GM19467 (cell line): ENCODE measurements around the gene CCPG1.
"Not testable (repeated sequence)": the region's sequence is repeated elsewhere in the genome, so short reads cannot be mapped to it uniquely, and the experiment has no call there.

Experiments used
- ATAC-seq: cut with Tn5 transposase; IDR thresholded peaks from one replicate; pipeline ENCODE4 v1.9.1; 2021; ENCODE audit warnings: mild to moderate bottlenecking, moderate library complexity; ENCODE audit not compliant: unreplicated experiment

CCPG1 gene, protein sequence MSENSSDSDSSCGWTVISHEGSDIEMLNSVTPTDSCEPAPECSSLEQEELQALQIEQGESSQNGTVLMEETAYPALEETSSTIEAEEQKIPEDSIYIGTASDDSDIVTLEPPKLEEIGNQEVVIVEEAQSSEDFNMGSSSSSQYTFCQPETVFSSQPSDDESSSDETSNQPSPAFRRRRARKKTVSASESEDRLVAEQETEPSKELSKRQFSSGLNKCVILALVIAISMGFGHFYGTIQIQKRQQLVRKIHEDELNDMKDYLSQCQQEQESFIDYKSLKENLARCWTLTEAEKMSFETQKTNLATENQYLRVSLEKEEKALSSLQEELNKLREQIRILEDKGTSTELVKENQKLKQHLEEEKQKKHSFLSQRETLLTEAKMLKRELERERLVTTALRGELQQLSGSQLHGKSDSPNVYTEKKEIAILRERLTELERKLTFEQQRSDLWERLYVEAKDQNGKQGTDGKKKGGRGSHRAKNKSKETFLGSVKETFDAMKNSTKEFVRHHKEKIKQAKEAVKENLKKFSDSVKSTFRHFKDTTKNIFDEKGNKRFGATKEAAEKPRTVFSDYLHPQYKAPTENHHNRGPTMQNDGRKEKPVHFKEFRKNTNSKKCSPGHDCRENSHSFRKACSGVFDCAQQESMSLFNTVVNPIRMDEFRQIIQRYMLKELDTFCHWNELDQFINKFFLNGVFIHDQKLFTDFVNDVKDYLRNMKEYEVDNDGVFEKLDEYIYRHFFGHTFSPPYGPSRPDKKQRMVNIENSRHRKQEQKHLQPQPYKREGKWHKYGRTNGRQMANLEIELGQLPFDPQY

DNA sequence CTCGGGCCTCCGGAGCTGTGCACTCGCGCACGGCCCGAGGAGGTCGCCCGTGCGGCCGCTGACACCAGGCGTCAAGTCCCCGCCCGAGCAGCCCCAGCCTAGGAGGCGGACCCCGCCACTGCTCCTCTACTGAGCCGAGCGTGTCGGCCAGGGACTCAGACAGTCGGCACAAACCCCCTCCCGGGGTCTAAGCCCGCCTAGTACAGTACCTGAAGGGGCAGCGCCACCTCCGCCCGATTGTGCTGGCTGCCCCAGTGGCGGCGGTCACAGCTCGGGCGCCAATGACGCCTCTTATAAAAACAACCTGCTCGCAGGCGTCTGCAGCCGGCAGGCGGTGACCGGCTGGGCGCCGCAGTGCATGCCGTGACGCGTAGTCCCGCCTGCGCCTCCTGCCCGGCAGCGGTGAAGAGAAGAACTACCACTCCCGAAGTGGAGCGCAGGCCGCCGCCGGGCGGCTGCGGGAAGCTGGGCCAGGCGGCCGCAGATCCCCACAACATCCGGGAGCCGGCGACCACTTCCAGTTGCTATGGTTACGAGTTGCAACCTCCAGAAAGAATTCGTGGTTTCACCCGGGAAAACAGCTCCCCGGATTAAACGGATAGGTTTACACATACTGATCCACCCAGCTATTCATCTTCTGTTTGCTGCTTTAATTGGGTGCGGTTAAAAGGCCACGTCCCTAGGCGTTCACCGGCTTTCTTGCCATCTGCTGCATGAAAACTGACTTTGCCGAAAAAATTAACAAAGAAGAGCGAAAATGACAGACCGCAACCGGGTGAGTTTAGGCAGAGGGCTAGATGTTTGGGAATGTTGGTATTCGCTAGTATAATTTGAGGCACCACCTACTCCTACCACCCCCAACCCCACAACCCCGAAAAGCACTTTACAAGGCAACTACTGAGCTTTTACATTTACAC is at the start of gene CCPG1, which contains the start of gene PIERCE2:
CCPG1 (minus strand) TSS at position 348 of the 917 bp plus-strand sequence. CDS start 18,935 bp downstream, outside the sequence.
PIERCE2 (plus strand) TSS at position 484 of the 917 bp plus-strand sequence; CDS start at position 758, 274 bp downstream.
- ATAC-seq, result peak; percentile 93

DNA sequence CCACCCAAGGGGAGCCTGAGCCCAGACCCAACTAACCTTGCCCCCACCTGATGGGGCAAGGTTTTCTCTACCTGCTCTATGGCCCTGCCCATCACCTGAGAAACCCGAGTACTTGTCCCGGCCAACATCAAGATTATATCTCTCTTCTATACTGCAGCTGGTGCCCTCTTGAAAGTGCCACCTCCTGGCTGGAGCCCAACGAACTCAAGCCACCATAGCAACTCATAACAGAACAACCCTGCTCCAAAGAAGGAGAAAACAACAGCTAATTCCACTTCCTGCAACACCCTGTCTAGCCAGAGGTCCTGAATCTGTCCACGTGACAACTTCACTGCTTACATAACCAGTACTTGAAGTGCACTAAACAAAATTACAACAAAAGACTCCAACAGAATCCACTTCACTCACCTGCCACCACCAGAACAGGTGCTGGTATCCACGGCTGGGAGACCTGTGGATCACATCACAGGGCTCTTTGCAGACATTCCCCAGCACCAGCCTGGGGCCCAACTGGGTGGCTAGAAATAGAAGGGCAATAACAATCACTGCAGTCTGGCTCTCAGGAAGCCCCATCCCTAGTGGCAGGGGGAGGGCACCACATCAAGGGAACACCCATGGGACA is 49.4 kb upstream of the CCPG1 start:
- no peak for ATAC-seq

DNA sequence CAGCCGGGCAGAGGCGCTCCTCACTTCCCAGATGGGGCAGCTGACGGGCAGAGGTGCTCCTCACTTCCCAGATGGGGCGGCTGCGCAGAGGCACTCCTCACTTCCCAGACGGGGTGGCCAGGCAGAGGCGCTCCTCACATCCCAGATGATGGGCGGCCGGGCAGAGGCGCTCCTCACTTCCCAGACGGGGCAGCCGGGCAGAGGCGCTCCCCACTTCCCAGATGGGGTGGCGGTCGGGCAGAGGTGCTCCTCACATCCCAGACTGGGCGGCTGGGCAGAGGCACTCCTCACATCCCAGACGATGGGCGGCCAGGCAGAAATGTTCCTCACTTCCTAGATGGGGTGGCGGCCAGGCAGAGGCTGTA is 38.9 kb upstream of the CCPG1 start:
- not testable (repeated sequence) for ATAC-seq

DNA sequence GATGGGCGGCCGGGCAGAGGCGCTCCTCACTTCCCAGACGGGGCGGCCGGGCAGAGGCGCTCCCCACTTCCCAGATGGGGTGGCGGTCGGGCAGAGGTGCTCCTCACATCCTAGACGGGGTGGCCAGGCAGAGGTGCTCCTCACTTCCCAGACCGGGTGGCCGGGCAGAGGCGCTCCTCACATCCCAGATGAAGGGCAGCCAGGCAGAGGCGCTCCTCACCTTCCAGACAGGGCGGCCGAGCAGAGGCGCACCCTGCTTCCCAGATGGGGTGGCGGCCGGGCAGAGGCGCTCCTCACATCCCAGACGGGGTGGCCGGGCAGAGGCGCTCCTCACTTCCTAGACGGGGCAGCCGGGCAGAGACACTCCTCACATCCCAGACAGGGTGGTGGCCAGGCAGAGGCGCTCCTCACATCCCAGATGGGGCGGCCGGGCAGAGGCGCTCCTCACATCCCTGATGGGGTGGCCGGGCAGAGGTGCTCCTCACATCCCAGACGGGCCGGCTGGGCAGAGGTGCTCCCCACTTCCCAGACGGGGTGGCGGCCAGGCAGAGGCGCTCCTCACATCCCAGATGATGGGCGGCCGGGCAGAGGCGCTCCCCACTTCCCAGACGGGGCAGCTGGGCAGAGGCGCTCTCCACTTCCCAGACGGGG is 38.3 kb upstream of the CCPG1 start:
- not testable (repeated sequence) for ATAC-seq

DNA sequence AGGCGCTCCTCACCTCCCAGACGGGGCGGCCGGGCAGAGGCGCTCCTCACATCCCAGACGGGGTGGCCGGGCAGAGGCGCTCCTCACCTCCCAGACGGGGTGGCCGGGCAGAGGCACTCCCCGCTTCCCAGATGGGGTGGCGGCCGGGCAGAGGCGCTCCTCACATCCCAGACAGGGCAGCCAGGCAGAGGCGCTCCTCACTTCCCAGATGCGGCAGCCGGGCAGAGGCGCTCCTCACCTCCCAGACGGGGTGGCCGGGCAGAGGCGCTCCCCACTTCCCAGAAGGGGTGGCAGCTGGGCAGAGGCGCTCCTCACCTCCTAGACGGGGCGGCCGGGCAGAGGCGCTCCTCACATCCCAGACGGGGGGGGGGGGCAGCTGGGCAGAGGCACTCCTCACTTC is 37.8 kb upstream of the CCPG1 start:
- ATAC-seq, result not testable (repeated sequence)

DNA sequence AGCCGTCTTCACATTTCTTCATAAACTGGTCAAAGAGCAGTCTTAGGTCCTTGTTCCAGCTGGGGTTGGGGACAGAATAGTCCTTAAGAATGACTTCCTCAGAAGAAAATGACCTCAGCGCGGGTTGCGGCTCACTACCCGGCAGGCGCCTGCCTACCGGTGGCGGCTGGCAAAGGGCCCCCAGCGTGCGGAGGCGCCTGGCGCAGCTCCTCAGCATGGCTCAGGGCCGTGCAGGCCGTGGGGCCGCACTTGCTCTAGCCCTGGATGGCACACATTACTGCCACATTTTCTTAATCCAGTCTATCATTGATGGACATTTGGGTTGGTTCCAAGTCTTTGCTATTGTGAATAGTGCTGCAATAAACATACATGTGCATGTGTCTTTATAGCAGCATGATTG is 35.0 kb upstream of the CCPG1 start:
- ATAC-seq, result not testable (repeated sequence)

DNA sequence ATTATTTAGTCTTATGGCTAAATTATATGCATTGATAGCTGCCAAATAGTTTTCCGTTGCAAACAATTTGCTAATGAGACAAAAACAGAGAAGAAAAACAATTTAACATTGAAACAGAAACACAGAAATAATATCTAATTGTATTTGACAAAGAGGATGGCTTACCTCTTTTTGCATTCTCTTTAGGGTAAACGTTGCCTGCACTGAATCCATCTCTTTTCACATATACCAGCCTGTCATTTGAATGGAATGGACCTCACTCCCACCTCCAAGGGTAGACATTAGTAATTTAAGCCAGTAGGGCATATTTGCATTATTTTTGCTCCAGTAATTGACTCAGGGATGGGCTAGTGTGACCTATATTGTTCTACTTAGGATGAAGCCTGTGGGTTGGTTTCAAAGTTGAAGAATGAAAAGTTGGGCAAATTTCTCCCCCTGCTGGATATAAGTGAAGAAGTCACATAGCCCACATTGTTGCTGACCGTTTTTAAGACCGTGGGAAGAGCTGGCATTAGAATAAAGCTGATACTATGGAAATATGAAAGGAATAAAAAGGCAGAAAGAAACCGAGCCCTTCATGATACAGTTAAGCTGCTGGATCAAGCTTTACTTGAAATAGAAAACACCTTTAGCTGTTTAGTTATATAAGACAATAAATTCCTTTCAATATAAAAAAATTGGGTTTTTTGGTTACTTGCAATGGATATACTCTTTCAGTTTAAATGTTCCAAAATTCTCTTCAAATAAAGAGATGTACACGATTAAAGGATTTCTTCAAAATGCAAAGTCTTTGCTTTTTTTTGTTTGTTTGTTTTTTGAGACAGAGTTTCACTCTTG is 27.0 kb upstream of the CCPG1 start:
- no peak for ATAC-seq

DNA sequence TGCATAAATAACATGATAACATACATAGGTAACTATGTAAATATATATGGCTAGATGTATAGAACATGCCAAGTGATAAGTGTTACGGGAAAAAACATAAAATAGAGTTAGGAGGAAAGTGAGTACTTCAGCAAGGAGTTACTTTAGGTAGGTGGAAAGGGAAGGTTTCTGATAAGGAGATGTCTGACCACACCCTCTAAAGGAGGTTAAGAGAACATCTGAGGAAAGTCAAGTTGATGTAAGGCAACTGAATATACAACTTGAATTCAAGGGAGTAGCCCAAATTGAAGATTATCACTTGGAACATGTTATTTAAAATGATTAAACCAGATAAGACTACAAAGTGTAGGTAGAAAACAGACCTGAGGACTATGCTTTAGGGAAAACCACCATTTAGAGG is 13.9 kb upstream of the CCPG1 start:
- no peak for ATAC-seq

DNA sequence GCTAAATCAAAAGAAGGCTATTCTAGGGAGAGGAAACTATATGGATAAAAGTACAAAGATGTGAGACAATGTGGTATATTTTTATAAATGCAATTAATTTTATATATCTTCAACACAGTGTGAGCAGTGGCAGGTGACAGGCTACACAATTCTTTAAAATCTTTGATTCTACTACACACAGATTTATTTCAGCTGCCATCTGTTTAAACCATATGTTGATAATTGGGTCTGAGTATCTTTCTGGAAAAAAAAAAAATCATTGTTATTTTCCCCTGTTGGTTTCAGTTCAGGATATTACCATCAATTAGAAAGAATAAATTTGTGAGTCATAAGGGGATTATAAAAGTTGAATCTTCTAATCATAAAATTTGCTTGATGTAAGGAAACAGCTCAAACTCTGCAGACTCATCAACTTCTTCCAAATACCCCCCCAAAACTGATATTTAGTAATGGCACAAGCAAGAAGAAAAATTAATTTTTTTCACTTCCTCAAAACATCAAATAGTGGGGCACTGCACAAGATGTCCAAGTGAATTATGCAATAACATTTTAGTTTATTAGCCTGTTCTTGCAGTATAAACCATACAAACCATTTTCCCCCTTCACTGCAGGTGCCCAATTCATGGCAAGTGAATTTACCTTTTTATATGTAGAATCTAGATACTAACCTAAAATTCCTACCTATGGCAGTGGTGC is 12.2 kb upstream of the CCPG1 start:
- ATAC-seq, result no peak

DNA sequence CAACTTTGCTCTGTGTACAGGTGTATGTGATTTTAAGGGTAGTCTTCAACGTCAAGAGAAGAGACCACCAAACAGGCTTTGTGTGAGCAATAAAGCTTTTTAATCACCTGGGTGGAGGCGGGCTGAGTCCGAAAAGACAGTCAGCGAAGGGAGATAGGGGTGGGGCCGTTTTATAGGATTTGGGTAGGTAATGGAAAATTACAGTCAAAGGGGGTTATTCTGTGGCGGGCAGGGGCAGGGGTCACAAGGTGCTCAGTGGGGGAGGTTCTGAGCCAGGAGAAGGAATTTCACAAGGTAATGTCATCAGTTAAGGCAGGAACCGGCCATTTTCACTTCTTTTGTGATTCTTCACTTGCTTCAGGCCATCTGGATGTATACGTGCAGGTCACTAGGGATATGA is 9.5 kb upstream of the CCPG1 start:
- not testable (repeated sequence) for ATAC-seq

DNA sequence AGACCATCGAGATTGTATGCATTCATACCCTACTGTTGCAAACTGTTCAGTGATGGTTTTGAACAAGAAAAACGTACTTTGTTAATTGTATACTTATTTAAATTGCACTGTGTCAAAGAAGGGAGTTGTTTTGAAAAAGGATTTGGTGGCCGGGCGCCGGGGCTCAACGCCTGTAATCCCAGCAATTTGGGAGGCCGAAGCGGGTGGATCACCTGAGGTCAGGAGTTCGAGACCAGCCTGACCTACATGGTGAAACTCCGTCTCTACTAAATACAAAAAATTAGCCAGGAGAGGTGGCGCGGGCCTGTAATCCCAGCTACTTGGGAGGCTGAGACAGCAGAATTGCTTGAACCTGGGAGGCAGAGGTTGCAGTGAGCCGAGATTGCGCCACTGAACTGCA is 817 bp upstream of the CCPG1 start:
- ATAC-seq, result not testable (repeated sequence)

DNA sequence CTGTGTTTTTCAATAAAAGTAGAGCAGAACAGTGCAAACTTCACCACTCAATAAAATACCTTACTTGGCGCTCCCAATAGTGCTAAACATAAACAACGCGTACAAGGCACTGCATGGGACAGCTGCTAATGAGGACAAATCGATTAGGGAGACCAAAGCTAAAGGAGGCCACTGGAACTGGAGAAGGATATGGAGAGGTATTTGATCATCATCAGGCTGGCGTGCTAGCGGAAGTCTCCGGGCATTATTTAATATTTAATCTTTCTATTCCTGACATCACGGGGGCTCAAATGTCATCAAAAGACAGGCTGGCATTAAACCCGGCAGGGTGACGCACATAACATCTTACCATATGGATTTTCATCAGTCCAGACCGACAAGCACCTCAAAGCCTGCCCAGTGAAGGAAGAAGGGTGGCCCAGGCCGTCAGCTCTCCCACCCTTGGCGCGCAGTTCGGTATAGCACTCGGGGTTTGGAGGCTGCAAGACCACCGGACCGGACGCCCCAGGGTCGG is 604 bp downstream of the CCPG1 start:
- ATAC-seq, result no peak

DNA sequence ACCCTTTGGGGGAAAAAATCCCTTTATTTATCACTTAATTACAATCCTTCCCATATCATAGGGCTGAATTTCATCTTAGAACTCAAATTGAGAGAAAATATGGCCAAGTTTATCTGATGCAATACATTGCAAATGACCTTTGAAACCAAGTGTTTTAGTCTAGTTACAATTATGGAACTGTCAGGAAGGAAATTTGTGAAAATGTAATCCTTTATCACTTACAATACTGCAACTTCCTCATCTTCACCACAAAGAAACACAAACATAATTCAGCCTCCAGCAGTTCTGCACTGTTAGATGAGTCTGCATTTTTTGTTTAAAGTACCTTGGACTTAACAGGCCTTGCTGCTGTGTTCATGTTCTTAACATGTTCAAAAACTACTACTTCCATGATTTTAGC is 4.6 kb downstream of the CCPG1 start:
- no peak for ATAC-seq

DNA sequence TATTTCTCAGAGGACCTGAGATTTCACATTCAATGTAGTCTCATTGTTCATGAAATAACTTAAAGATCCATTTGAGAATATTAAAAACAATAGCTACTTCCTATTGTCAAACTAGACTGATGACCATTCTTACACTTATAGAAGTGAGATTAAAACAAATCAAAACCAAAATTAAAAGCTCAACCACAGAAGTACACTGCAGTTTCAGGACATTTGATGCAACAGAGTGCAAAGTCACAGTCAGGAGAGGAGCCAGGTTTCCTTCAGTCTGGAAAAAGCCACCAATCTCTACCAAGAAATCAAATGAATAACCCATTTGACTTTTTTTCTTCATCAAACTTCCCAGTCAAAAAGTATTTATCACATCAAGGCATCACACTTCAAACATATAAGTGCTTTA is 5.5 kb downstream of the CCPG1 start:
- peak; percentile 48 for ATAC-seq

DNA sequence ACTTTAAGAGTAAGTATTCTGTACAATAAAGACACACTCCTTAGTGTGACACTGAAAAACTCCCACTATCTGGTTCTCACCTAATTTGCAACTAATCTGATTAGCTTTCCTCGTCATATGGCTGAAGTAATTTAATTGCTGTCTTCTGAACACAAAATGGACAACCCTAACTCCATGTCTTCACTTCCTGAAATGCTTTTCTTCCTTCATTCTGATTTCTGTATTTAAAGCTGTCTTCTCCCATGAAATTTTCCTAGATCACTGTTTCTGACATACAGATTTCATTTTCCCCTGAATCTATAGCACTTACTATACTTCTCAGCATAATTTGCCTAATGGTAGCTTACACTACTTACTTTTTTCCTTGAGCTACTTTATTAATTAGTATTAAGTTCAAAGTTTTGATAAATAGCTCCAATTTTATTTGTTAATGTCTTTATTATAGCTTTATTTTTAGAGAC is 6.3 kb downstream of the CCPG1 start:
- ATAC-seq, result no peak

DNA sequence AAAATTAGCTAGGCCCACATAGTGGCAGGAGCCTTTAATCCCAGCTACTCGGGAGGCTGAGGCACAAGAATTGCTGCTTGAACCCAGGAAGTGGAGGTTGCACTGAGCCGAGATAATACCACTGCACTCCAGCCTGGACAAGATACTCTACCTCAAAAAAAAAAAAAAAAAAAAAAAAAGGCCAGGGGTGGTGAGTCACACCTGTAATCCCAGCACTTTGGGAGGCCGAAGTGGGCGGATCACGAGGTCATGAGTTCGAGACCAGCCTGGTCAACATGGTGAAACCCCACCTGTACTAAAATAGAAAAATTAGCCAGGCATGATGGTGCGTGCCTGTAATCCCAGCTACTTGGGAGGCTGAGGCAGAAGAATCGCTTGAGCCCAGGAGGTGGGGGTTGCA is 8.1 kb downstream of the CCPG1 start:
- ATAC-seq, result not testable (repeated sequence)

DNA sequence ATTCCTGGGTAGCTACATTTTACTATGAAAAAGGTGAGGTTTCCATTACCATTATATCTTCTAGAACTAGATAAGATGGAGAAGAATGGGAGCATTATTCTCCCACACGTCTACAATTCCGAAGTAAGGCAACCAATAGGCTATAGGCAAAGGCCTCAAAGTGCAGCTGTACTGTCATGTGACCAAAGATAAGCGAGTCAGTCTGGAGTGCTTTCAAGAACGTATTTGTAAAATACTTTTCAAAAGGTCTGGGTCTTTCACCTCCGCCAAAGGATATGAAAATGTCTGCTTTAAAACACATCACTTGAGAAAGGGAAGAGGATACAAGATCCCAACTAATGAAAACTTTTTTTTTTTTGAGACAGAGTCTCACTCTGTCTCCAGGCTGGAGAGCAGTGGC is 9.9 kb downstream of the CCPG1 start:
- no peak for ATAC-seq

DNA sequence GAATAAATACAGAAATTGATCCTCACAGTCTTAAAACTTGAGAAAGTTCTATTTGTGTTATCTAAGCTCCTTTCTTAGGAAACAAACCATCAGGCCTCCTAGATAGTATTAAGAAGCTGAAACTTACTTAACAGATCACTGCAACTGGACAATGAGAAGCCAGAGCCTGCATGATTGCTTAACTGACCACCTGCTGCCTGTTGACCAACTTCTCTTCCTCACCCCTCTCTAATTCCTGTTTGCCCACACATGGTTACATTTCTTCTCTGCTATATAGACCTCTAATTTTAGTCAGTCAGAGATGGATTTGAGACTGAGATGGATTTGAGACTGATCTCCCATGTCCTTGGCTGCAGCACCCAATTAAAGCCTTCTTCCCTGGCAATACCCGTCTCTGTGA is 13.5 kb downstream of the CCPG1 start:
- no peak for ATAC-seq
